HG03571 (cell line): ENCODE results near the gene COG4.
"Not testable (repeated sequence)": the region's sequence is repeated elsewhere in the genome, so short reads cannot be mapped to it uniquely, and the experiment has no call there.

Source experiments
- ATAC-seq: cut with Tn5 transposase; IDR thresholded peaks from one replicate; pipeline ENCODE4 v1.9.1; 2021; ENCODE audit not compliant: unreplicated experiment

Gene COG4

DNA sequence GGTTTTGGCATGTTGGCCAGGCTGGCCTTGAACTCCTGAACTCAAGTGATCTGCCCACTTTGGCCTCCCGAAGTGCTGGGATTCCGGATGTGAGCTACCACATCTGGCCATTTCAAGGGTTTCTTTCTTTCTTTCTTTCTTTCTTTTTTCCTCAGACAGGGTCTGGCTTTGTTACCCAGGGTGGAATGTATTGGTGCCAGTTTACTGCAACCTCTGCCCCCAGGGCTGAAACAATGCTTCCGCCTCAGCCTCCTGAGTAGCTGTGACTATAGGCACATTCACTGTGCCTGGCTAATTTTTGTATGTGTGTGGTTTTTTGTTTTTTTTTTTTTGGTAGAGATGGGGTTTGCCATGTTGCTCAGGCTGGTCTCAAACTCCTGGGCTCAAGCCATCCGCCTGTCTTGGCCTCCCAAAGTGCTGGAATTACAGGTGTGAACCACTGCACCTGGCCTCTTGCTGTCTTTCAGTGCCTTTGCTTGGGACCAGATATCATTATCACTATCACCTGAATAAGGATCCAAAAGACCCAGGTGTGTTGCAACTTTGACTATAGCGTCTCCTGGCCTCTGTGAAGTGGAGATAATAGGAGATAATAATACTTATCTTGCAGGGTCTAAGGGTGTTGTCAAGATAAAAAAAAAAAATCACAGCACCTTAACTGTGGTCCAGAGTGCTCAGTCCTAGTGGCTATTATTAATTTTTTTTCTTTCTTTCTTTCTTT is 65.7 kb downstream of the COG4 start:
- ATAC-seq: no peak

DNA sequence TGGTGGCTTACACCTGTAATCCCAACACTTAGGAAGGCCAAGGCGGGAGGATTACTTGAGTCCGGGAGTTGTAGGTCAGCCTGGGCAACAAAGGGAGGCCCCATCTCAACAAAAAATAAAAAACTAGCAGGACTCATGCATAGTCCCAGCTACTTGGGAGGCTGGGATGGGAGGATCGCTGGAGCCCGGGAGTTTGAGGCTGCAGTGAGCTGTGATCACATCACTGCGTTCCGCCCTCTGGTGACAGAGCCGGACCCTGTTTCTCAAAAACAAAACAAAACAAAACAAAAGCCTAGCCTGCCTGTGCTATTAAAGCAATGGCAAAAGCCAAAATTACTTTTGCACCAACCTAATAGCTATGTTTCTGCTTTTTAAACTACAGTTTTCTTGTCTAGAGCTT is 67.4 kb downstream of the COG4 start:
- ATAC-seq: no peak

DNA sequence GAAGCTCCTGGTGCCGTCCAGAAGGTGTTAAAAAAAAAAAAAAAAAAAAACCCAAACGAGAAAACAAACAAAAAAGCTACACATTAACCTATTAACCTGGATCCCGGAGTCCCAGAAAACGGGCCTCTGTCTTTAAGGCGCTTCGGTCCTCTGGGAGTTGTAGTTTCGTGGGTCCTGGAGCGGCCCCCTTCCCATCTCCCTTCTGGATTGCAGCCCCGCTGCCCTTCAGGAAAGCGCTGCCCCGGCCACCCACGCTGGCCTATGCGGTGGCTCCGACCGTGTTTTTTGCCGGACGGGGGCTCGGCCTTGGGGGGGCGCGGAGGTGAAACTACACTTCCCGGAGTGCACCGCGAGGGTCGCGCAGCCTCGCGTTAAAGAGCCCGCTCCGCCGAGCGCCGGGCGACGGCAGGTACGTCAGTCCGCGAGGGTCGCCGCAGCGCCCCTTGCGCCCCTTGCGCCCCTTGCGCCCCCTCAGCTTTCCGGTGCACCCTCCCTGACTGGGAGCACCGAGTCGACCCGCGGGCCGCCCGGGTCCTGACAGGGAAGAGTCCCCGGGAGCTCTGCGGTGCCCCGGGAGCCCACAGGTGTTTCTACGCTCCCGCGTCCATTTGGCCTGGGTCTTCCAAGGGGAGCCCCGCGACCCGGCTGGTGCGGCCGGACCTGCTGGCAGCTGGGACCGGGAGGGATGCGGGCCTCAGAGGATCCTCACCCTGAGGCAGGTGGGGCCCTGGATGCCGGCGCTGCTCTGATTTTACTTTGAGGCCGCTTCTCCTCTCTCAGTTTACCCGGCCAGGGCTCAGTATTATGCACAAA is 68.9 kb downstream of the COG4 start, which contains the start of gene FCSK:
Gene FCSK (plus strand): TSS at position 374 of the 813 bp plus-strand sequence. CDS start 8,596 bp downstream, outside the sequence.
- peak; percentile 85 for ATAC-seq

GRCh38 chr16:70453892-70454221 is 69.5 kb downstream of the COG4 start:
- ATAC-seq: no peak

GRCh38 chr16:70453117-70453891 is 70.0 kb downstream of the COG4 start:
- no peak for ATAC-seq

- not testable (repeated sequence) for ATAC-seq
Measured at GRCh38 chr16:70451004-70451340, 72.4 kb downstream of the COG4 start.

DNA sequence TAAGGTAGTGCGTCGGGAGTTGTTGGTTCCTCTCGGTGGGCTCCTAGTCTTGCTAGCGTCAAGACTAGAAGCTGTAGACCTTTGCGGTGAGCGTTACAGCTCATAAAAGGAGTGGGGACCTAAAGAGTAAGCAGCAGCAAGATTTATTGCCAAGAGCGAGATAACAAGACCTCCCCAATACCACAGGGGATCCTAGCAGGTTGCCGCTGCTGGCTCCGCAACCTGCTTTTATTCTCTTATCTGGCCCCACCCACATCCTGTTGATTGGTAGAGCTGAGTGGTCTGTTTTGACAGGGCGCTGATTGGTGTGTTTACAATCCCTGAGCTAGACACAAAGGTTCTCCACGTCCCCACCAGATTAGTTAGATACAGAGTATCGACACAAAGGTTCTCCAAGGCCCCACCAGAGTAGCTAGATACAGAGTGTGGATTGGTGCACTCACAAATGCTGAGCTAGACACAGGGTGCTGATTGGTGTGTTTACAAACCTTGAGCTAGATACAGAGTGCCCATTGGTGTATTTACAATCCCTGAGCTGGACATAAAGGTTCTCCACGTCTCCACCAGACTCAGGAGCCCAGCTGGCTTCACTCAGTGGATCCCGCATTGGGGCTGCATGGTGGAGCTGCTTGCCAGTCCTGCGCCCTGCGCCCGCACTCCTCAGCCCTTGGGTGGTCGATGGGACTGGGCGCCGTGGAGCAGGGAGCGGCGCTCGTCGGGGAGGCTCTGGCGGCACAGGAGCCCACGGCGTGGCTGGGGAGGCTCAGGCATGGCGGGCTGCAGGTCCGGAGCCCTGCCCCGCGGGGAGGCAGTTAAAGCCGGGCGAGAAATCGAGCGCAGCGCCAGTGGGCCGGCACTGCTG is 73.0 kb downstream of the COG4 start:
- not testable (repeated sequence) for ATAC-seq

DNA sequence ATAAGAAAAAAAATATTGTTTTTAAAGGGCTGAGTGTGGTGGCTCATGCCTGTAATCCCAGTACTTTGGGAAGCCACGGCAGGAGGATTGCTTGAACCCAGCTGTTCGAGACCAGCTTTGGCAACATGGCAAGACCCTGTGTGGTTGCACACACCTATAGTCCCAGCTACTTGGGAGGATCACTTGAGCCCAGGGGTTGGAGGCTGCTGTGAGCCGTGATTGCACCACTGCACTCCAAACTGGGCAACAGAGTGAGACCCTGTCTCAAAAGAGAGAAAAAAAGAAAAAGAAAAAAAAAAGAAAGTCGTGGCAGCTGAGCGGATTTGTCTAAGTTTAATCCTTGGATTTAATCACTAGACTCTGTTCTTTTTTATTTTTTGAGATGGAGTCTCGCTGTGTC is 75.3 kb downstream of the COG4 start:
- ATAC-seq: no peak

DNA sequence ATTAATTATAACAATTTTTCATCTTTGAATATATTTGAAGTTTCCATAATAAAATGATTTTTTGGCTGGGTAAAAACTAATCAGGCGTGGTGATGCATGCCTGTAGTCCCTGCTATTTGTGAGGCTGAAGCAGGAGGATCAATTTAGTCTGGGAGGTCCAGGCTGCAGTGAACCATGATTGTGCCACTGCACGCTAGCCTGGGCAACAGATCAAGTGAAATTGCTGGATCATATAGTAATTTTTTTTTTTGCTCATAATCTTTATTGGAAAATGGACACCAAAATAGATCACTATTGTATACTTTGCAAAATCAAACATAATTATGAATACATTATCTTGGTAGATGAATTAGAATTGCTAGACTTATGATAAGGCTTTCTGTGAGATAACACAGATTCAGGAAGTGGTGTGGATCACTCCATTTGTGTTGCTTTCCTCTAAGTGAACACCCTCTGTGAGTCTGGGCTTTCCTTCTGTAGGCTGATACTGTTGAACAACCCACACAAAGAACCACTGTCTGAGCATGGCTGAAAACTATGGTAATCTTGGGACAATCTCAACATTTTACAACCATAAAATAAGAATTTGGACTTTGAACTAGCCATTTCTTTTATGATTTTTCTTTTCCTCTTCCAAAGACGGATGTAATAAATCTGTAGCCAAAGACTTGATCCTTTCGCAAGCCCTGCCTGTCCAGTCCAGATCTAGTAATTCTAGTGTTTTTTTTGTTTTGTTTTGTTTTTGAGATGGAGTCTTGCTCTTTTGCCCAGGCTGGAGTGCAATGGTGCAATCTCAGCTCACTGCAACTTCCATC is 78.9 kb downstream of the COG4 start:
- ATAC-seq: no peak

DNA sequence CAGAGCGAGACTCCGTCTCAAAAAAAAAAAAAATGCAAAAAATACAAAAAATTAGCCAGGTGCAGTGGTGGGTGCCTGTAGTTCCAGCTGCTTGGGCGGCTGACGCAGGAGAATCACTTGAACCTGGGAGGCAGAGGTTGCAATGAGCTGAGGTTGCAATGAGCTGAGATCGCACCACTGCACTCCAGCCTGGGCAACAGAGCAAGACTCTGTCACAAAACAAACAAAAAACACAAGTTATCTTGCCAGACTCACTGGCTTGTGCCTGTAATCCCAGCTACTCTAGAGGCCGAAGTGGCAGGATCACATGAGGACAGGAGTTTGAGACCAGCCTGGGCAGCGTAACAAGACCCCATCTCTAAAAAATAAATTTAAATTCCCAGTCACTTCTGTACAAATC is 81.0 kb downstream of the COG4 start:
- ATAC-seq: no peak

DNA sequence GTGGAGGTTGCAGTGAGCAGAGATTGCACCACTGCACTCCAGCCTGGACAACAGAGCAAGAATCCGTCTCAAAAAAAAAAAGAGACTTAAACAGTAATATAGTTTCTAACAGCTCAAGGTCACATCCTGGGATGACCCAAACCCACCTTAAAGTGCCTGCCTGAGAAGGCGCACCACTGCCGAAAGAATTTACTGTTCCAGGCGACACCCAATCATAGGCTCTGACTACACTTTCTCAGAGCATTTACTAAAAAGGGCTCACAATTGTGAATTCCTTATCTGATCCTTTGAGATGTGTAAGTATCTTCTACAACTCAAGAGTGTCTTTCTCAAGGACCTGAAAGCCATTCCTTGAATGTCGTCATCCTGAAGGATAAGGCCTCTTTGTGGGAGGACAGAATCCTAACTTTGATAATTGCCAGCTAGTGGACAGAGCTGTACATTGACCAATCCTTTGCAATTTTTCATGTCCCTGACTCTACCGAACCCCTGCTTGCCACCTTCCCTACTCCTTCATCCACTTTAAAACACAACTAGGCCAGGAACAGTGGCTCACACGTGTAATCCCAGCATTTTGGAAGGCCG is 81.9 kb downstream of the COG4 start:
- no peak for ATAC-seq

DNA sequence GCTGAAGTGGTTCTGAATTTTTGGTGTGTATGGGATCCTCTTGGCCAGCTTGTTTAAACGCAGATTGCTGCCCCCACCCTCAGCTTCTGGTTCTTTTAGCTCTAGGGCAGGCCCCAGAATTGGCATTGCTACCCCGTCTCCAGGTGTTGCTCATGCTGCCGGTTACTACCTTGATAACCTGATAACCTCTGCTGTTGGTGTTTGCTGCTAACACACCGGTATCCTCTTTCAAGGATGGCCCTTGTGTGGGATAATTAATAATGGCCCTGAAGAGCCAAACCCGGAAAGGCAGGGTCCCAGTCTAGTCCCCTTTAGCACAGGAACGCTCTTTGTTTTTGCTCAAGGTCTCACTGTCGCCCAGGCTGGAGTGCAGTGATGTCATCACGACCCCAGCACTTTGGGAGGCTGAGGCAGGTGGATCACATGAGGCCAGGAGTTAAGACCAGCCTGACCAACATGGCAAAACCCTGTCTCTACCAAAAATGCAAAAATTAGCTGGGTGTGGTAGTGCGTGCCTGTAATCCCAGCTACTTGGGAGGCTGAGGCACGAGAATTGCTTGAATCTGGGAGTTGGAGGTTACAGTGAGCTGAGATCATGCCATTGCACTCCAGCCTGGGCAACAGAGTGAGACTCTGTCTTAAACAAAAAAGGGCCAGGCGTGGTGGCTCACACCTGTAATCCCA is 83.2 kb downstream of the COG4 start:
- no peak for ATAC-seq

DNA sequence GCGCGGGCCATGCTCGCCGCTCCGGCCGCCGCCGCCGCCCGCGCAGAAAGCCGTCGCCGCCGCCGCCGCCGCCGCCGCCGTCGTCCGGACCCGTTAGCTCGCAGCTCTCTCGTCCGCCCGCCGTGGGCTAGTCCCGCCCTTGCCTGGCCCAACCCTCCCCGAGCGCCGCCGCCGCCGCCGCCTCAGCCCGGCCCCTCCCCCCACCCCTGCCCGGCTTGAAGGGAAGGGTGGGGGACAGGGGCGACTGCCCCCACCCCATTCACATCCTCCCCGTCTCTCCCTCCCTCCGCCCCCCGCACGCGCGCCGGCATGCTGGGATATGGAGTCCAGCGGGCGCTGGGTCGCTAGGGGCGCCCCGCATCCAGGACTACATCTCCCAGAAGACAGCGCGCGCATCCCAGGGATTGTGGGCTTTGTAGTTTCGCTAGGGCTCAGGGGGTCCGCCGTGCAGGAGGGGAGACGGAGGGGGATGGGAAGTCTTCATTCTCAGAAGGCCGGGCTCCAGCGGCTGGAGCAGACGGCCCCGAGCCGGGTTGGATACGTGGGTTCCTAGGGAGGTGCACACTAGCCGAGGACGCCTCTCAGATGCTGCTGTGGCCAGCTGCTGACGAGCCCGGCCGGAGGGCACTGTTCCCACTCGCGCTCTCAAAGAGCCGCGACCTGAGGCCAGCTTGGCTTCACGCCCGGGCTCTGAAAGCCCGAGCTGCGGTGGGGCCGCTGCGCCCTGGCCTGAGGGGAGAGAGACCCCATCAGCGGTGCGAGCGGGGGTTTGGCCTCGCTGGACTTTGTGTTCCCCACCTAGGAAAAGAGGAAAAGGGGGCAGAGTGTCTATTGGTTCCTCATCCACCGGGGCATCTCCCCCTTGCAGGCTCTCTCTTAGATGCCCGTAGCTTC is 84.1 kb downstream of the COG4 start, which contains the start of gene ST3GAL2:
Gene ST3GAL2 (minus strand): TSS at position 132 of the 894 bp plus-strand sequence. CDS start 40,570 bp downstream, outside the sequence.
- ATAC-seq: peak; percentile 80

GRCh38 chr16:70438585-70438968 is 84.8 kb downstream of the COG4 start:
- ATAC-seq: no peak

- ATAC-seq: no peak
Measured at GRCh38 chr16:70437582-70438557, 85.5 kb downstream of the COG4 start.

GRCh38 chr16:70437017-70437581 is 86.3 kb downstream of the COG4 start:
- no peak for ATAC-seq
